BJ (cell line): ENCODE data around the gene RRBP1. TPM values are rescaled to one million over a fixed set of nuclear protein-coding genes. Genes with fewer than 3 reads are reported as not detected.

Experiments
- CTCF ChIA-PET: fragments of 350-600 bp; formaldehyde crosslinking; extraction: SDS; loops from one replicate; lab custom pipeline; 2021; ENCODE audit warnings: antibody characterized with exemption, inconsistent platforms; lab: Yijun Ruan, JAX
- POLR2A ChIA-PET: fragments of 300-600 bp; sonication (Branson Sonifier 250); formaldehyde crosslinking; extraction: SDS; loops from one replicate; lab custom pipeline; 2021; ENCODE audit warnings: antibody characterized with exemption; lab: Charles Lee
- DNase-seq: peaks from one replicate; pipeline ENCODE4 v3.0.0-alpha.2; 2011; ENCODE audit warnings: low read depth
- H3K27me3 ChIP-seq: 2 replicates; pipeline ENCODE4 v1.6.0; 2011; ENCODE audit warnings: low read length; ENCODE audit not compliant: control insufficient read depth, insufficient read depth
- H3K36me3 ChIP-seq: 2 replicates; pipeline ENCODE4 v1.5.1; 2011; ENCODE audit warnings: low read length; ENCODE audit not compliant: control insufficient read depth, insufficient read depth
- H3K4me3 ChIP-seq: 2 replicates; pipeline ENCODE4 v1.5.1; 2011; ENCODE audit warnings: low read depth, mild to moderate bottlenecking, control low read depth, low read length
- polyA plus RNA-seq: library from polyadenylated mRNA; depleted of rRNA; stranded (reverse); fragments of >200 nt; gene quantifications from 2 replicates; pipeline ENCODE4 v1.2.3, GENCODE V29; 2011
- TF ChIP-seq, protein P1 (sequence below): IDR thresholded peaks from 2 replicates; pipeline ENCODE4 v1.5.1; 2011; ENCODE audit warnings: low read depth, mild to moderate bottlenecking, control low read depth, inconsistent platforms, low read length, moderate library complexity; ENCODE audit not compliant: insufficient read depth

The RRBP1 gene
- polyA plus RNA-seq, 1 experiment: 98.7 TPM

DNA sequence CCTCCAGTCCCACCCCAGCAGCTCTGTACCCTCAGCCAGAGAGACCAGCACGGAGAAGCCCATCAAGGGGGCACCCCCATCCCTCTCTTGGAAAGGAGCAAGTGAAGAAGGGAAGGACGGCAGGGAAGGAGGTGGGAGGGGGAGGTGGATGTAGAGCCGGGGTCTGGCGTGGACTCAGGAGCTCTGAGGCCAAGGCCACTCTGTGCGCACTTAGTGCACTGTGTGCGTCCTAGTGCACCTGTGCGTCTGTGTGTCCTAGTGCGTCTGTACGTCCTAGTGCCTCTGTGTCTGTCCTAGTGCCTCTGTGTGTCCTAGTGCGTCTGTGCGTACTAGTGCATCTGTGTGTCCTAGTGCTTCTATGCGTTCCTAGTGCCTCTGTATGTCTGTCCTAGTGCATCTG lies 58.0 kb downstream of the RRBP1 start:
- no peak for DNase-seq
- Histone ChIP-seq H3K36me3 (peaks cover 89% of the 10 kb centered on the region), H3K4me3 (no peak overlapping the region), H3K27me3 (no peaks in the 10 kb centered on the region)
- POLR2A ChIA-PET: no interaction called here
- TF ChIP-seq, protein P1, sequence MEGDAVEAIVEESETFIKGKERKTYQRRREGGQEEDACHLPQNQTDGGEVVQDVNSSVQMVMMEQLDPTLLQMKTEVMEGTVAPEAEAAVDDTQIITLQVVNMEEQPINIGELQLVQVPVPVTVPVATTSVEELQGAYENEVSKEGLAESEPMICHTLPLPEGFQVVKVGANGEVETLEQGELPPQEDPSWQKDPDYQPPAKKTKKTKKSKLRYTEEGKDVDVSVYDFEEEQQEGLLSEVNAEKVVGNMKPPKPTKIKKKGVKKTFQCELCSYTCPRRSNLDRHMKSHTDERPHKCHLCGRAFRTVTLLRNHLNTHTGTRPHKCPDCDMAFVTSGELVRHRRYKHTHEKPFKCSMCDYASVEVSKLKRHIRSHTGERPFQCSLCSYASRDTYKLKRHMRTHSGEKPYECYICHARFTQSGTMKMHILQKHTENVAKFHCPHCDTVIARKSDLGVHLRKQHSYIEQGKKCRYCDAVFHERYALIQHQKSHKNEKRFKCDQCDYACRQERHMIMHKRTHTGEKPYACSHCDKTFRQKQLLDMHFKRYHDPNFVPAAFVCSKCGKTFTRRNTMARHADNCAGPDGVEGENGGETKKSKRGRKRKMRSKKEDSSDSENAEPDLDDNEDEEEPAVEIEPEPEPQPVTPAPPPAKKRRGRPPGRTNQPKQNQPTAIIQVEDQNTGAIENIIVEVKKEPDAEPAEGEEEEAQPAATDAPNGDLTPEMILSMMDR: no peak
- CTCF ChIA-PET: interaction anchor here (0.6 kb wide), 1 partner anchor 283 kb away, joined by 3 read pairs; no protein-coding TSS in a partner anchor

GRCh38 chr20:17622851-17623508 lies 59.1 kb downstream of the RRBP1 start:
- peaks cover 86% of the 10 kb centered on the region for H3K36me3 ChIP-seq

GRCh38 chr20:17622086-17622850 lies 59.8 kb downstream of the RRBP1 start:
- CTCF ChIA-PET: interaction anchor here (1.1 to 2.7 kb wide), 2 partner anchors 10 to 375 kb away, joined by 3 to 12 read pairs; no protein-coding TSS in a partner anchor
- no peak for DNase-seq
- H3K4me3 ChIP-seq: no peak overlapping the region
- no peaks in the 10 kb centered on the region for H3K27me3 ChIP-seq
- H3K36me3 ChIP-seq: peaks cover 87% of the 10 kb centered on the region
- TF ChIP-seq, protein P1: no peak
- POLR2A ChIA-PET: no interaction called here

More at GRCh38 chr20:17622851-17623508, 59.1 kb downstream of the RRBP1 start:
- Histone ChIP-seq H3K27me3 (no peaks in the 10 kb centered on the region), H3K4me3 (no peak overlapping the region)
- no peak for DNase-seq
- TF ChIP-seq, protein P1: no peak
- ChIA-PET CTCF (interaction anchor here (1.1 to 2.7 kb wide), 2 partner anchors 9 to 375 kb away, joined by 3 to 12 read pairs; no protein-coding TSS in a partner anchor), POLR2A (no interaction called here)

- ChIA-PET POLR2A (no interaction called here), CTCF (interaction anchor here (0.6 to 2.7 kb wide), 2 partner anchors 11 to 951 kb away, joined by 3 to 12 read pairs; no protein-coding TSS in a partner anchor)
- no peak overlapping the region for H3K4me3 ChIP-seq
- H3K36me3 ChIP-seq: peaks cover 84% of the 10 kb centered on the region
- no peak for DNase-seq
- TF ChIP-seq, protein P1: no peak
- no peaks in the 10 kb centered on the region for H3K27me3 ChIP-seq
These were observed 60.6 kb downstream of the RRBP1 start for GRCh38 chr20:17621229-17621968.
